GM21367 (cell line): Measurements from ENCODE around the gene UBTD2.
A peak's percentile ranks its signal among the peaks of the same experiment; 100 is the strongest.
"Not testable (repeated sequence)": the region's sequence is repeated elsewhere in the genome, so short reads cannot be mapped to it uniquely, and the experiment has no call there.

Experiments
- ATAC-seq: cut with Tn5 transposase; IDR thresholded peaks from one replicate; pipeline ENCODE4 v1.9.1; 2021; ENCODE audit not compliant: unreplicated experiment

Gene UBTD2

GRCh38 chr5:172252501-172252900 is 31.1 kb downstream of the UBTD2 start:
- ATAC-seq, result no peak

- ATAC-seq, result no peak
These were observed 32.1 kb downstream of the UBTD2 start for GRCh38 chr5:172251419-172251818.

GRCh38 chr5:172248637-172249036 is 34.9 kb downstream of the UBTD2 start:
- ATAC-seq, result no peak

GRCh38 chr5:172245703-172246125 is 37.9 kb downstream of the UBTD2 start:
- ATAC-seq, result no peak

GRCh38 chr5:172245046-172245445 is 38.5 kb downstream of the UBTD2 start:
- ATAC-seq, result no peak

- no peak for ATAC-seq
These were observed 40.3 kb downstream of the UBTD2 start for GRCh38 chr5:172243302-172243701.

GRCh38 chr5:172238334-172238733 is 45.2 kb downstream of the UBTD2 start:
- no peak for ATAC-seq

- no peak for ATAC-seq
These were observed 47.5 kb downstream of the UBTD2 start for GRCh38 chr5:172235827-172236736.

- peak; percentile 53 for ATAC-seq
These were observed 48.3 kb downstream of the UBTD2 start for GRCh38 chr5:172235132-172235780.

- ATAC-seq, result no peak
These were observed 49.5 kb downstream of the UBTD2 start for GRCh38 chr5:172234031-172234430.

- ATAC-seq, result no peak
These were observed 53.7 kb downstream of the UBTD2 start for GRCh38 chr5:172229904-172230303.

GRCh38 chr5:172224996-172225395 is 58.6 kb downstream of the UBTD2 start:
- ATAC-seq, result no peak

GRCh38 chr5:172223901-172224873 is 59.4 kb downstream of the UBTD2 start:
- peak; percentile 69 for ATAC-seq

- ATAC-seq, result no peak
These were observed 64.3 kb downstream of the UBTD2 start for GRCh38 chr5:172219296-172219695.

- ATAC-seq, result no peak
These were observed 67.2 kb downstream of the UBTD2 start for GRCh38 chr5:172216345-172216744.

GRCh38 chr5:172213126-172213525 is 70.4 kb downstream of the UBTD2 start:
- ATAC-seq, result no peak

- no peak for ATAC-seq
These were observed 71.9 kb downstream of the UBTD2 start for GRCh38 chr5:172211676-172212075.

- ATAC-seq, result no peak
These were observed 73.8 kb downstream of the UBTD2 start for GRCh38 chr5:172209714-172210113.

- ATAC-seq, result no peak
These were observed 76.1 kb downstream of the UBTD2 start for GRCh38 chr5:172207511-172207910.

- ATAC-seq, result not testable (repeated sequence)
These were observed 77.6 kb downstream of the UBTD2 start for GRCh38 chr5:172205984-172206383.

- ATAC-seq, result no peak
These were observed 83.1 kb downstream of the UBTD2 start for GRCh38 chr5:172200476-172200875.
